AG09319 (cell line): ENCODE measurements around the gene FAR2.

Source experiments
- DNase-seq: peaks from one replicate; pipeline ENCODE4 v3.0.0-alpha.2; 2010; ENCODE audit warnings: low read depth; ENCODE audit errors: extremely low read depth
- TF ChIP-seq, protein P1 (sequence below): IDR thresholded peaks from 2 replicates; pipeline ENCODE4 v1.5.1; 2011; ENCODE audit warnings: low read depth, mild to moderate bottlenecking, inconsistent platforms, low read length, moderate library complexity

The FAR2 gene

DNA sequence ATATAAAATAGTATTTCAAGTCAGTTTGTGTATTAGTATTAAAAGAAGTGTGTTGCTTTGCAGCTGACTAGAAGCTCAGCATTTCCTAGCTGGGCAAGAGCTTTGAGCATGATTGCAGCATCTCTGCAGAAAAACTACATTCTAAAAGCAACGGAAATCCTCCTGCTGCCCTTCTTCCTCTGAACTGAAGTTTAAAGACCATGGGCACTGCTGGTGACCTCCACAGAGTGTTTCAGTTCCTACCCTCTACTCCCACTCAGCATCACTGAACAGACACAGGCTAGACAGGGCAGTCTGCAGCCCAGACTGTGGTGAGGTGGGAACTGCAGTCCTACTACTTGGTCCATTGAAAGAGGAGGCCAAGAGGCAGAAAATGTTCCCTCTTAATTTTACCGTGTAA is 59.0 kb downstream of the FAR2 start:
- no peak for DNase-seq
- TF ChIP-seq, protein P1, sequence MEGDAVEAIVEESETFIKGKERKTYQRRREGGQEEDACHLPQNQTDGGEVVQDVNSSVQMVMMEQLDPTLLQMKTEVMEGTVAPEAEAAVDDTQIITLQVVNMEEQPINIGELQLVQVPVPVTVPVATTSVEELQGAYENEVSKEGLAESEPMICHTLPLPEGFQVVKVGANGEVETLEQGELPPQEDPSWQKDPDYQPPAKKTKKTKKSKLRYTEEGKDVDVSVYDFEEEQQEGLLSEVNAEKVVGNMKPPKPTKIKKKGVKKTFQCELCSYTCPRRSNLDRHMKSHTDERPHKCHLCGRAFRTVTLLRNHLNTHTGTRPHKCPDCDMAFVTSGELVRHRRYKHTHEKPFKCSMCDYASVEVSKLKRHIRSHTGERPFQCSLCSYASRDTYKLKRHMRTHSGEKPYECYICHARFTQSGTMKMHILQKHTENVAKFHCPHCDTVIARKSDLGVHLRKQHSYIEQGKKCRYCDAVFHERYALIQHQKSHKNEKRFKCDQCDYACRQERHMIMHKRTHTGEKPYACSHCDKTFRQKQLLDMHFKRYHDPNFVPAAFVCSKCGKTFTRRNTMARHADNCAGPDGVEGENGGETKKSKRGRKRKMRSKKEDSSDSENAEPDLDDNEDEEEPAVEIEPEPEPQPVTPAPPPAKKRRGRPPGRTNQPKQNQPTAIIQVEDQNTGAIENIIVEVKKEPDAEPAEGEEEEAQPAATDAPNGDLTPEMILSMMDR: no peak

GRCh38 chr12:29208936-29209701 is 60.0 kb downstream of the FAR2 start:
- DNase-seq: no peak
- TF ChIP-seq, protein P1: no peak

DNA sequence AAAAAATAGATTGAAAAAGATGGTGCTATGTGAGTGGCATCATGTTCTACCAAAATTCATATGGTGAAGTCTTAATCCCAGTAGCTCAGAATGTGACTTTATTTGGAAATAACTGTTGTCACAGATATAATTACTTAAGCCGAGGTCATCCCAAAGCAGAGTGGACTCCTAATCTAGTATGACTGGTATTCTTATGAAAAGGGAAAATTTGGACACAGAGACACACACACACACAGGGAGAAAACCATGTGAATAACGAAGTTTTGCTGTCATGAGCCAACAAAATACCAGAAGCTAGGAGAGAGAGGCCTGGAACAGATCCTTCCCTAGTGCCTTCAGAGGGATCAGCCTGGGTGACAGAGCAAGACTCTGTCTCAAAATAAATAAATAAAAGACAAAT is 62.6 kb downstream of the FAR2 start:
- no peak for DNase-seq
- TF ChIP-seq, protein P1: no peak

- TF ChIP-seq, protein P1: no peak
Measured at GRCh38 chr12:29212682-29213403, 63.8 kb downstream of the FAR2 start.

DNA sequence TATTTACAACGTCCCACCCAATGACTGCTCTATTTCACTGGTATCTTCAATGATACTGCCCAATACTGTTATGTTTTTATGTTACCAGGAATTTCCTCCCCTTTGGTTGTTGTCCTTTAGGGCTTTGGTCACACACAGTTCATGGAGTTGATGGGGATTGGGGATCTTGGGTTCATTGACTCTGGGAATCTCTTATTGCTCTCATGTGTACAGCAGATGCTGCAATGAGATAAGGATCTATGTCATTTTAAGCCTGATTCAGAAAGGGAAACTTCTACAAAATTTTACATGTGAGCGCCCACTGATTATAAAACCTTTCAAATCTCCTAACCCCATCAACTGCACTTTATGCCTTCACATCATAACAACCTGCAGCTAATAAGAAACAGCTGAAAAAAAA is 67.2 kb downstream of the FAR2 start:
- TF ChIP-seq, protein P1: no peak
- DNase-seq: no peak

More at GRCh38 chr12:29212682-29213403, 63.8 kb downstream of the FAR2 start:
- no peak for DNase-seq

GRCh38 chr12:29216797-29217575 is 67.9 kb downstream of the FAR2 start:
- no peak for DNase-seq
- TF ChIP-seq, protein P1: no peak
